T-helper 1 cell treated with Interleukin-12 subunit alpha and Interleukin-12 subunit beta and Interleukin-4 antibody, amounts not matched to agents 30 ng/mL and 1 ng/mL, for 36 hours (primary cell): ENCODE data around the gene TPM1. TPM values are rescaled to one million over a fixed set of nuclear protein-coding genes. Genes with fewer than 3 reads are reported as not detected.

Experiments
- intact Hi-C: fragments of 100-400 bp; cut with micrococcal nuclease; formaldehyde crosslinking; loops from one replicate; pipeline ENCODE4 v1.15.1; 2024
- total RNA-seq: library from RNA; stranded (reverse); gene quantifications from 2 replicates; pipeline ENCODE4 v1.2.3, GENCODE V29; 2022

TPM1 gene
- total RNA-seq, 1 donor from 2014 or later = 8.3 TPM

DNA sequence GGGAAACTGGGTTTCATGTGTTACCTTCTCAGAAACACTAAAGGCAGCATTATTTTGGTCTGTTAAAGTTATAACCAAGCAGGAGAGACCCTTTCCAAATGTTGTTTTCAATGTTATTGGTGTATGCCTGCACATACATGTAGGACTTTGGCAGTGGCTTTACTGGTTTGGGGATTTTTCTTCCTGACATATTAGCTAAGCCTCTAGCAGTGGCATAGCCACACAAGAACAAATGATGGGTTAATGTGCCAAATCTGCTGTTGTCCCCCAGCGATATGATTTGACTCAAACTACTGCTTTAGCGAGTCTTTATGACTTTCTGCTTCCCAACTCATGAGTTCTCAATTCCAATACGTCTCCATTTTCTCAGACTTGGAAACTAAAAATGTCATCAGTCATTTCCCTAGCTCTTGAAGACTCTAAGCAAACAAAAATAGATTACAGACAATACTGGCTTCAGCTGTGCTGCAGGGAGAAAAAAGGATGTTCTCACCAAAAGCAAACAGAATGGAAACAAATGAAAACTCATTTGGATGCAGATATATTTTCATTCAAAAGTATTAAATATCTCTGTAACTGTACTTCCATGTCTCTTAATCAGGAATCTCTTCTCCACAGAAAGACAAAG lies 29.6 kb downstream of the TPM1 start:
- intact Hi-C loops = no loop called here

DNA sequence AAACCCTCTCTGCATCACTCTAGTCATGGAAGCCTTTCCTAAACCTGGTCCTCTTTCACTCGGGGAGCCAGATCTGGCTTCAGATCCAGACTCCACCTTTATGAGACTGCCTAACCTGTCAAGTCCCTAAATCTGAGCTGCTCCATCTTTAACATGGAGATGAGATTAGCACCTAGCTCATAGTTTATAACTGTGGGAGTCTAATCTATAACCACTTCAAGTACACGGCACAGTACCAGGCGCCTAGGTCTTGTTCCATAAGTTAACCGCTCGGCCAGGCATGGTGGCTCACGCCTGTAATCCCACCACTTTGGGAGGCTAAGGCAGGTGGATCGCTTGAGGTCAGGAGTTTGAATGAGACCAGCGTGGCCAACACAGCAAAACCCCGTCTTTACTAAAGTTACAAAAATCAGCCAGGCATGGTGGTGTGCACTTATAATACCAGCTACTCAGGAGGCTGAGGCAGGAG lies 30.3 kb downstream of the TPM1 start:
- intact Hi-C loops = no loop called here

DNA sequence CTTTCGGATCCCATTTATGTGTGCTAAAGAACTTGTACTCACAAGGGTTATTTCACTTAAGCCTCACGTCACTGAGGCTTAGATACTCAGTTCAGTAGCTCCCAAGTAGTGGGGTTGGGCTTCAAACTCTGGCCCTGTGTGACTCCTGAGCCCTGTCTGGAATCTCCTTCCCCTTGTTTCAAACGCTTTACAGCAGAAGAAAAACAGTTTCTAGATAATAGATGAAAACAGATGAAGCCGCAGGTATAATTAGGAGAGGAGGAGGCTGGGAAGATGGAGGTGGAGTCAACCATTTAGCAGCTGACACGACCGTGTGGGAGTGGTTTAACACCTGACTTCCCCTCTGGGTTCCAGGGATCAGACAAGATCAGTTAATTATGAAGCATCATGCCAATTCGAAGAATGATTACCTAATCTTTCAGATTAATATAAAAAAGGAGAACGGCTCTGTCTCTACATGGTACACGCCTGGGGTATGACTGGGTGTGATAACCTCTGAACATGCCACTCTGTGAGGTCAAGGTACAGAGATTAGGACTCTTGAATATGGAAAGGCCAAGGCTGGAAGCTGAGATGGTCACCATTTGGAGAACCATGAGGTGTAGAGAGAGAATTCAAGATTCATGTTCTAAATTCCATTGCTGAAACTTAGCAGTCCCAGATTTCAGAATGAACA lies 31.1 kb downstream of the TPM1 start:
- intact Hi-C loops = no loop called here

DNA sequence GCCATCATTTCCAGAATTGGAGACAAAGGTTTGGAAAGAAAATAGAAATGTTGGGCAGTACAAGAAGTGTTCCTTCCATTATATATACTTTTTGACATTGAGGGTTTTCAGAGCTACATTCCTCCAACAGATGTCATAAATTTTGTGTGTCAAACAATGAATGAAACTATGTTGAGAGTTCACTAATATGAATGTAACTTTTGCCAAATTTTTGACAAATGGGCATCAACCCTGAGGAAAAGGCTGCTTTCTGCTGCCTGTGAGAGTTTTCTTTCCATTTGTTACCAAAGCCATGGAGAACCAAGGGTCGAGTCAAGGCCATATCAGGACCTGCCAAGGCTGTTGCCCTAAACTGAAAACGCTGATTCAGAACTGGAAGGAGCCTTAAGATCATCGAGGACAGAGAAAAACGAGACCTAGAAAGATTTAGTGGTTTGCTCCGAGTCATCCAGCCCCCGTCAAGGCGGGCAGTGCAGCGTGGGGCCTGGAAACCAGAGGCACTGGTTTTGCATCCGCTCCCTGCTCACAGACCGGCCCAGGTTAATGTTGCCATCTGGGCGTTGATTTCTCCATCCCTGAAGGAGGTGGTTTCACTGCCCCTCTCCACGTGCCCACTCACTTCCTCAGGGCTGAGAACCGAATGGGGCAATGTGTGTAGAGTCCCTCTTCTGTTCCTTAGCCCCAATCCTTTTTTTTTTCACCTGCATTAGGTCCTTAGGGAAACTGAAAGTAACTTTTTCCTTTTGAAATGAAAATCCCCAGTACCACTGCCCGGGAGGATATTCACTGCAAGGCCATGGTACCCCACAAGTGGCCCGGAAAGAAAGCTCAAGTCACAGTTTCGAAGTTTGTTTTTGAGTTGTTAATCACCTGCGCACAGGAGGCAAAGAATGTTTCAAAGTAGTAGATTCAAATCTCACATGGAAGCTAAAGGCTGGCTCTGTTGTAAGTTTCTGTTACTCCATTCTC lies 32.8 kb downstream of the TPM1 start:
- intact Hi-C loops = no loop called here

DNA sequence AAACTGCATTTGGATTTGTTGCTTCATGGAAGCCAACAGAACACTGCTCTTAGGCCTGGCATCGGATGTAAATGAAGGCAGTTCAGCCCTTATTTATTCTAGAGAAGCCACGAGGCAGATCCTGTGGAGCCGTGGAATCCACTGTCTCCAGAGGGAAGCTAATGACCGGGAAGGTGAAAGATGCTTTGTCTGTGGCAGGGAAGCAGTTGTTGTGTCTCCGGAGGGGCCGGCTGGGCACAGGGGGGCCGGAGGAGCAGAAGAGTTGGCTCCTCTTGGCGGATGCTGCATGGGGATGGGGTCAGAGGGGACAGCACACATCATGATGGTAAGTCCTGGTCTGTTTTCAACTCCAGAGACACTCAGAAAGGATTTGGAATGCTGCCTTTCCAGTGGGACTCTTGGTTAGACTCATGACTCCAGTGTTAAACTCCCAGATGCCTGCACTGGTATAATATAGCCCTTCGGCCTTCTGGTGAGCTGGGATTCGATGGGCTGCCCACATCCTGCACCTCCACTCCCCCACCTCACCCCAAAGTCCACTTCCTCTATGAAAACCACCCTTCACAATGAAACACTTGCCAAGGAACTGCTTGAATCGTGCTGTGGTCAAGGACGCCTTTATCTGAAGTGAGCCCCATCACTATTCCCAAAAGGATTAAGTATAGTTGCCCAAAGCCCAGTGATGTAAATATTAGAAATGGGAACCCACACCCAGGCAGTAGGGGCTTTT lies 33.6 kb downstream of the TPM1 start:
- intact Hi-C loops = no loop called here

DNA sequence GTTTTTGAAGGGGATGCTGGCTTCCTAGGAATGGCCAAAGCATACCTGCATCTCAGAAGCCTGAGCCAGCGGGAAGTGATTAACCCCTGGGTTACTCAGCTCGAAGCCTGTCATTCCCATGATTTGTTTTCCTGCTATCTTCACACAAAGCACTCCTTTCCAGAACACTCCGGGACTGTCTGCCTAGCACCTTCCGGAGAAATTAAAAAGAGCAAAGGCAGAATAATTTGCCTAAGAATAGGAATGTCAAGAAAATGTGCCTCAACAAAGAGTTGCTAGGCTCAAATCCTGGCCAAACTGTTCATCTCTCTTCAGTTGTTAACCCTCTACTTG lies 34.1 kb downstream of the TPM1 start:
- intact Hi-C loops = no loop called here

DNA sequence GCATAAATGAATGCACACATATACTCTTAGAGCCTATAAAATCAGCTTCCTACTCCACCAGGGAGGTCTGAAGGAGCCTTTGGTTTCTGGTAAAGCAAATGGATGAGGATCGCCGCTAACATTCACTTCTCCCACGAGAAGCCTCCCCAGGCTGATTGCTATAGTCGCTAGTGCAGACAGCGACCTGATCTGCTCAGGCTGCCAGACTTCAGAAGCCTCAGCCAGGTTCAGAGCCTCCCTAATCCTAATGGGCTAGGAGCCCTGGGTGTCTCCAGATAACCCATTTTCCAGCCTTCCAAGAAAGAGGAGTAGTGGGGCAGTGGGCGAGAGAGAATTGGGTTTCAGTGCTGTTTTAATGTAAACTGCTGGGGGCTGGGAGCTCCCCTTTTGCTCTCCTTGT lies 35.4 kb downstream of the TPM1 start:
- intact Hi-C loops = no loop called here

DNA sequence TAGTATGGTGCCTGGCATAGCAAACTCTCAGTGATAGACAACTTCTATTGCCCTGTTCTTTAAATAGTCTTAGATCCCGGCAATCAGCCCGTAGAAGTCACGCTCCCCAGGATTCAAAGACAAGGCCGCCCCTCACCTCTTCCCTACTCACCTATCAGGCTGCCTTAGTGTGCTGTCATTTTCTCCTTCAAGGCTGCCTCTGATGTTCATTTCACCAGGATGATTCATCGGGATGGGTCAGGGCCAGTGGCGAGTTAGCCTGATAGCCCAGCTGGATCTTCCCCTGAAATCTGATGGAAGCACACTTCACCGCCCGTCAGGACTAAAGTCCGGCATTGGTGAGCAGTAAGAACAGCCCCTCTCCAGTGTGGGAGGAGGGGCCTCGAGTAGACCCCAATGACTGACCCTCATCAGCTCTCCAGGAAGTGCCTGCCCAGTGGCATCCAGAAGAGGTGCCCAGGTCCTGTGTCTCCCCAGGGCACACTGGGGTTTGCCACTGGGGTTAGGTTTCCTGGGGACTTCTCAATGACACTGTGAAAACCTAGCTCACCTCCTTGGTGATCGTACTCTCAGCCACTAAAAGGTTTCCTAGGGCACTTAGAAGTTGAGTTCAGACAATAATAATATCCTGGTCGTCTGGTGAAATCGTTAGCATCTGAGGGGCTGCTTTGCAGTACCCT lies 37.5 kb downstream of the TPM1 start:
- intact Hi-C loops = no loop called here

DNA sequence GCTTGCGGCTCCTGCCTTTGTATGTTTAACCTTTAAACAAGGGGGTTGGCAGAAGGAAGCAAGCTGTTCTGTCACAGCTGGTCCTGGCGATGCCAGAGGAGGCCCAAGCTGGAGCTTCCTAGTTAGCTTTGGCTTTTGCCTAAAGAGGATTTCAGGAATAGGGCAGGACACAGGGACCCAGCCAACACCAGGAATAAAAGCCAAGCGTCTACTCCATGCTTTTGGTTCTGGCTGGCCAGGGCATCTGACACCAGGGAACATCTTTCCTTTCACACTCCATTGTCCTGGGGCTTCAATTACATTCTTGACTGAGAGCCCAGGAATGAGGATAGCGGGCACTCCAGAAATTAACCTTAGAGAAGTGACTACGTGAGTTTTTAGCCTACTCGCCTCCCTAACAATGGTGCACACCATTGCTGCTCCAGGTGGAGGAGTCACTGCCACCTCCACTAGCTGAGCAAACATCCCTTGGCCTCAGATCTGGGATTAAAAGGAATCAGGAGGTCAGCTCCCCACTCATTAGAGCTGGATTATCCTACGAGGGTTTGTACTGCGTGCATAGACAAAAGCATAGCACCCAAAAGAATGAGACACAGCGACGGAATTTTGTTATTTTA lies 38.2 kb downstream of the TPM1 start:
- intact Hi-C loops = no loop called here

DNA sequence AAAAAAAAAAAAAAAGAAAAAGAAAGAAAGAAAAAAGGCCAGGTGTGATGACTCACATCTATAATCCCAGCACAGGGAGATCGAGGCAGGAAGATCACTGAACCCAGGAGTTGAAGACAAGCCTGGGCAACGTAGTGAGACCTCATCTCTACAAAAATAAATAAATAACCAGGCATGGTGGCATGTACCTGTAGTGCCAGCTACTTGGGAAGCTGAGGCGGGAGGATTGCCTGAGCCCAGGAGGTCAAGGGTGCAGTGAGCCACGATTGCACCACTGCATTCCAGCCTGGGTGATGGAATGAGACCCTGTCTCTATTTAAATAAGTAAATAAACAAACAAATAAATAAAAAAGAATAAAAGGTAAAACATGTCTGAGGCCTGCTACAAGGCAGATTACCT lies 39.8 kb downstream of the TPM1 start:
- intact Hi-C loops = no loop called here

DNA sequence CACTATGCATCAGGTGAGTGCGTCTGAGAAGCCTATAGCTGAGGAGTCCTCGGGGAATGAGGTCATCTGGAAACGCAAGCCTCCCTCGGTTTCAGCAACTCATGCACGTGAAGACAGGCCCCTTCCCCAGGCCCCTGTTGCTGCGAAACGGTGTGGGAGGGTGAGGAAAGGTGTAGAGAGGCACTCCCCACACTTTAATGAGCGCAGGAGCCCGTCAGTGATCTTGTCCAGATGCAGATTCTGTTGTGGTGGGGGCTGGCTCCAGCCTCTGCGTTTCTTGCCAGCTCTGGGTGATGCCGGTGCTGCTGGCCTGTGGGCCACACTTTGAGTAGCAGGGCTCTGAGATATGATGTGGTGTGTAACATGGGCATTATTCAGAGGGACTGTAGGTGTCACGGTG lies 40.5 kb downstream of the TPM1 start:
- intact Hi-C loops = no loop called here

DNA sequence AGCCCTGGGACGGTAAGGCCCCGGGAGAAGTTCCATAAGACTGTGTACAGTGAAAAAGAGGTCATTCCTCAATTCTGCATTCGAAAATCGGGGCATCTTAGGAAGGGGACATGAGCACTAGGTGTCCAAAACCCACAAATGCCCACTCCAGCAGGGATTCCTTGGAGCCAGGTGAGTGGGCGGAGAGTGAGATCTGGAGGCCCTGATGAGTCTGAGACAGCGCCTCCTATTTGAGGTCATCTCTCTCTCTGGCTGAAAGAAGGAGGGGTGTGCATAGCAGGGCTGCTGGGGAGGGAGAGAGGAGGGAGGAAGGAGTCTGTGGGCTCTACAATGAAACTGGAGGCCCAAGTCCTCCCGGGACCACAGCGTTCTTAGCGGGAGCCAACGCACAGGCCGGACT lies 41.0 kb downstream of the TPM1 start:
- intact Hi-C loops = no loop called here

DNA sequence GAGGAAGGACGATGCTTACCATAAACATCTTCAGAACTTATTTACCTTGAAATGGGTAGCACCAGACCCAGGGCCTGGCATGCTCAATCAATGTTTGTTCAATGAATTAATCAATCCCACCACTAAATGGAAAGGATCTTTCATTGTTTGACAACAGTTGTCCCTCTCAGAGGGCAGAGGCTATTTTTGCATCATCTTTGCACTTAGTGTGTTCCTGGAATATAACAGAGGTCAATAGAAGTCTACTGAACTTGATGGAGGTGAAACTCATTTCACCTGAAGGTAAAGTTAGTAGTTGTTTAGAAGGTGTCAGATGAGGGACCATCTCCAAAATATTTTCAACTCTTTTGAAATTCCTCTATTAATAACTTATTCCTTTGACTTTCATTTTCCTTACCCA lies 42.3 kb downstream of the TPM1 start:
- intact Hi-C loops = no loop called here

DNA sequence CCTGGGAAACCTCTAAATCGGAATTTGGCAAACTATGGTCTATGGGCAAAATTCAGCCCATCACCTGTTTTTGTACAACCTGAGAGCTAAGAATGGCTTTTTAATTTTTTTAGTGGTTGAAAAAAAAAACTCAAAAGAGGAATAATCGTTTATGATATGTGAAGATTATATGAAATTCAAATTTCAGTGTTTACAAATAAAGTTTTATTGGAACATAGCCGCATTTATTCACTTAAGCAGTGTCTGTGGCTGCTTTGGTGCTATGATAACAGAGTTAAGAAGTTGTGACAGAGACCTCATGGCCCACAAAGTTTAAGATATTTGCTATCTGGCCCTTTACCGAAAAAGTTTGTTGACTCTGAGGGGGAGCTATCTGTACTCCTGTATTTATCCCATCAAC lies 42.7 kb downstream of the TPM1 start:
- intact Hi-C loops = no loop called here

DNA sequence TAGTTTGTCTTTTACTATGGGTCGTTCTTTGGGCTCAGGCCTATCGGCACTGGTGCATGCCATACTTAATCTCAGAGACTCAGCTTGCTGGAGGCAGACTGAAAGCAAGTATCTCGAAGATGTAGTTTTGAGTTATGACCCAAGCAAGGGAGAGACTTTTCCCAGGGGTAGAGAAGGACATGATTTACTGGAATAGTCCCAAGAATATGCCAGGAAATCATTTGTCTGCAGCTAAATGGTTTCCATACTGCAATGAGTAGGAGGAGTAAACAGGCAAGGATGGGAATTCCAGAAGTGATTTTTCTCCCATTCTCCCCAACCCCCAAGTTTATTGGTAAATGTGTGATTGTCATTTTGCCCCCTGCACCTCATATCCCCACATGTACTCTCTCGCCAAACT lies 43.7 kb downstream of the TPM1 start:
- intact Hi-C loops = no loop called here

DNA sequence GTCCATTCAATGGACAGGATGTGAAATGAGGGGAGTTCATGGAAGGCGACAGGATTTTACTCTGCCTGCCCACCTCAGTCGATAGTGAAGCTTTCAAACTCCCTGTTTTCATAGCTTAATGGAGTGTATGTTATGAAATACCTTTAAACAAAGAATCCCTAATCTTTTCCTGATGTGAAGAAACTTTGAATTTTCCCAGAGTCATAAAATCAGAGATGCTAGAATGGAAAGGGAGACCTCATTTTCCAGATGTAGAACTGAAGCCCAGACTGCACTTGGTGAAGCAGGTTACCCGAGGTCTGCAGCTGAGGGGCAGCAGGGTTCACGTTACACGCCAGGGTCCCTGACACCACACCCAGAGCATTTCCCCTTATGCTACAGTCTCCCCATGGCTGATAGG lies 44.4 kb downstream of the TPM1 start:
- intact Hi-C loops = no loop called here

DNA sequence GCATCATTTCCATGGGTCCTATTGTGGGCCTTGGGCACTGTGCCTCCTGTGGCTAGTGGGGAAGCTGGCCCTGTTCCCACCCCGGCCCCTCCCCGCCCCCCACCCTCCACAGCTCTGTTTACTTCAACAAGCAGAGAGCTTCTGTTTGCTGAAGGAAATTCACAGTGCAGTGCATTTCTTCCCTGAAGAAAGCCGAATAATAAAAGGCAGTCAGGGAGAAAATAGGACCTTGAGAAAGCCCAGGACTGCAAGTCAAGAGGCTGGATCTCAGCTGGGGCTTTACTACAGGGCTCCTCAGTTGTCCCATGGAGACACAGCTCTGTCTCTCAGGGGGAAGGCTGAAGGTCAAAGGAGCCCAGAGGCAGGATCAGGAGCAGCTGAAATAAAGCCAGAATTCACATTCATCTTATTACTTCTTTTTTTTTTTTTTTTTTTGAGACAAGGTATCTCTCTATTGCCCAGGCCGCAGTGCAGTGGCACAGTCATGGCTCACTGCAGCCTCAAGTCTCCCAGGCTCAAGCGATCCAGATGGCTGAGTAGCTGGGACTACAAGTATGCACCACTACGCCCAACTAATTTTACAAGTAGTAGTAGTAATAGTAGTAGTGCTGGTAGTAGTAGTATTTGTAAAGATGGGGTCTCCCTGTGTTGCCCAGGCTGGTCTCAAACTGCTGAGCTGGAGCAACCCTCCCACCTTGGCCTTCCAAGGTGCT lies 46.1 kb downstream of the TPM1 start:
- intact Hi-C loops = no loop called here

DNA sequence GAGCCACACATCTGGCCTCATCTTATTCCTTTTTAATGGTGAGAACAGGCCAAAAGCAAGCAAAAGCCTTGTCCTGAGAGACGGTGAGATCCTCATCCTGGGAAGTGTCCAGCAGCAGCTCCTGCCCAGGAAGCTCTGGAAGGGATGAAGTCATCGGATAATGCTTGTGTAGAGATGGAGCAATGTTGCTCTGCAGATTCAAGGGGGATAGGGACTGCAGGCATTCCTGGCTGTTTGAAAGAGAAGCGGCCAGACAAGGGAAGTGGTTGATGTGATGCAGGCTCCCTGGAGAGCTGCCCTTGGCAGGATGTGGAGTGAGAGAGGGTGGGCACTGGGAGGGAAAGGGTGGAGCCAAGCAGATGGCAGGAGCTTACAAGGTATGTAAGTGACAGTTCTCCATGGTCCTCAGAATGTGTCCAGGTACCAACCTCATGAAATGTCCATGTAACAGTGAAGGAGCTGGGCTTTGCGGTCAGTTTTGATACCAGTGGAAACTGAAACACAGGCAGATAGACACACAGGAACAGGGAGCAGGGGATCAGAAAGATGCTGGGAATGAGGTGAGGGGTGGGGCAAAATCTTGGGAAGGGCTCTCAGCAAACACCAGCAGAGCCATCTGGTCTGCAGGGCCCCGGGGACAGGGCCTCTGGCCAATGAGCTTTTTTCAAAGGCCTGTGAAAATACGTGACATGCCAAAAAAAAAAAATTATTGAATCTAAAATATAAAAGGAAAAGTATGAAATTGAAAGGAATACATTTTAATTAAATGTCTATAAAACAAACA lies 46.9 kb downstream of the TPM1 start:
- intact Hi-C loops = loop anchor here (5.0 kb wide), 1 partner anchor 347 kb away; no protein-coding TSS in a partner anchor

DNA sequence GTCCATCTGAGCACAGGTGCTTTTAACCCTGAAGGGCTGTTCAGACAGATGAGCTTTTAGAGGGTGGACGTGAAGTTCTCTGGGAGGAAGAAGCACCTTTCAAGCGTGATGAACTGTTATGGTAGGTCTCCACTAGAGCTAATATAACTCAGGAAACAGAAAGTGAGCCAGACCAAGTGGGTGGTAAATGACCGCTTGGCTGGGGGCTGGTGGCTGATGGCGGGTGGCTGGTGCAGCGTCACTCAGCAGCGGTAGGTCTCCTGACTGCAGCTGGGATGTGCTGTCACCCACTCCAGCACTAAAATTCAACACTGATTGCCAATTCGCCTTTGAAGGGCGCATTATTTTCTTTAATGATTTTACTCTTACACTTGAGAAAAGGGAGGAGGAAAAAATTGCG lies 47.9 kb downstream of the TPM1 start:
- intact Hi-C loops = loop anchor here (5.0 kb wide), 1 partner anchor 348 kb away; no protein-coding TSS in a partner anchor
